ENCODE data around the gene DAB2IP.

DNA sequence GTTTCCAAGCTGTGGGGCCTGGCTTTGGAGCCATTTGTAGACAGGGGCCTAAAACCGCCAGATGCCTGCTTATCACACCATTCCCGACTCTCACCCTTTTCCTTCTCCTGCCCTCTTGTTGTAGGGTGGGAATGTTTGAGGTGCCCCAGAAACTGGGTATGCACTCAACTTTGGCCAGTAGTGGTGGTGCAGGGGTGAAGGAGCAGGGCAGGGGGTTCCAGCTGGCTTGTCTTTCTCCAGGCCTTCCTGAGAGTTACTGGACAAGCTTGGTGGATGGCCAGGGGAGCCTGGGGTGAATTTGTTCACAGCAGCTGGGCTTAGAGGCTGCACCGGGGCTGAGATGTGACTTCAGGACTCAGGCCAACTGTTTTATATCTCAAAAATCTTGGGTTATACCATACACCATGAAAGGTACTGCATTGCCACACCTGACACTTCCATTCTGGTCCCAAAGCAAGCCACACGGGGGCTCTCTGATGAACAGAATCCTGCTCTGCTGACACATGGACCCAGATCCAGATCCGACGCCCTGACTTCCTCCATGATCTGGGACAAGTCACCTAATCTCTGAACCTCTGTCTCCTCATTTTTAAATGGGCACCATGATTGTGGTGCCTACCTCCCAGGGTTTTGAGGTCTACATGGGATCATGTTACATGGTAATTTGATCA lies 62.1 kb downstream of the DAB2IP start:
- TF ChIP-seq FOXM1 (IDR thresholded peaks at IDR 0.05; ENCODE audit: borderline replicate concordance) (no peak), SUZ12 (IDR thresholded peaks at IDR 0.05) (no peak), BHLHE40 (IDR thresholded peaks at IDR 0.05; ENCODE audit: borderline replicate concordance) (no peak), SP1 (IDR thresholded peaks at IDR 0.05) (no peak), FOXA1 (IDR thresholded peaks at IDR 0.05) (no peak), FOXK2 (IDR thresholded peaks at IDR 0.05) (no peak), ZNF384 (IDR thresholded peaks at IDR 0.05) (no peak), CTBP1 (IDR thresholded peaks at IDR 0.05; ENCODE audit: borderline replicate concordance) (no peak)
